Adrenal gland (tissue), 12 donors: ENCODE data around the gene SP100. TPM values are rescaled to one million over a fixed set of nuclear protein-coding genes. Genes with fewer than 3 reads are reported as not detected.
A peak's percentile ranks its signal among the peaks of the same experiment; 100 is the strongest.
"Not testable (repeated sequence)": the region's sequence is repeated elsewhere in the genome, so short reads cannot be mapped to it uniquely, and the experiment has no call there.

Experiments used
- DNase-seq, 7 donors: peaks; one replicate each; pipeline ENCODE4 v3.0.0-alpha.2; 2019 to 2020
- H3K27ac ChIP-seq, 5 donors: fragments of 200-600 bp; sonication (generic) in 4 of 5; 1 replicate in 3 of 5; 2 replicates in 2 of 5; pipeline versions ENCODE4 v1.5.1 to v1.8.0; 2016 to 2020; ENCODE audit warnings: mild to moderate bottlenecking in 1 of 5
- H3K27me3 ChIP-seq: fragments of 200-600 bp; 2 replicates; pipeline ENCODE4 v1.8.0; 2021
- H3K36me3 ChIP-seq, 2 donors: fragments of 200-600 bp; replicated peaks in 1 of 2; 1 replicate in 1 of 2; 2 replicates in 1 of 2; pipeline versions ENCODE4 v1.5.1 to v1.8.0; 2018 to 2022
- H3K4me1 ChIP-seq, 2 donors: fragments of 200-600 bp; replicated peaks in 1 of 2; 1 replicate in 1 of 2; 2 replicates in 1 of 2; pipeline versions ENCODE4 v1.5.1 to v1.8.0; 2018 to 2021
- H3K4me3 ChIP-seq, 4 donors: fragments of 200-600 bp; sonication (generic) in 3 of 4; one replicate each; pipeline ENCODE4 v1.5.1; 2016 to 2018
- H3K9me3 ChIP-seq, 3 donors: fragments of 200-600 bp; sonication (generic) in 1 of 3; replicated peaks in 1 of 3; 1 replicate in 2 of 3; 2 replicates in 1 of 3; pipeline versions ENCODE4 v1.5.1 to v1.8.0; 2016 to 2021
- POLR2A ChIP-seq, 2 donors: fragments of 450-650 bp; IDR thresholded peaks; one replicate each; pipeline ENCODE4 v1.6.1; 2017; ENCODE audit warnings: antibody characterized with exemption in 2 of 2, mild to moderate bottlenecking in 2 of 2, moderate library complexity in 1 of 2
- WGBS, 4 donors: extraction: QIAGEN DNeasy Blood & Tissue Kit in 2 of 4; methylation state at CpG; one replicate each; pipeline versions ENCODE4 v1.1.5 to v1.1.7; 2013 to 2017; 5-methylcytosine and 5-hydroxymethylcytosine counted together
- intact Hi-C, 2 donors: fragments of 100-400 bp; cut with DNase I; formaldehyde crosslinking; loops; one replicate each; pipeline versions ENCODE4 v1.14.1 to v1.15.0; 2022 to 2023
- polyA plus RNA-seq, 3 donors: library from polyadenylated mRNA; stranded (reverse); fragments of 200-250 nt in 2 of 3; fragments of 350-450 nt in 1 of 3; fragmentation: Illumina TruSeq in 1 of 3; extraction: RNeasy Lipid Tissue Mini Kit (QIAGEN cat#74804) in 1 of 3; gene quantifications; one replicate each; pipeline ENCODE4 v1.2.3, GENCODE V29; 2013 to 2014
- total RNA-seq, 9 donors: library from RNA; depleted of rRNA in 4 of 9; stranded (reverse); fragments of >200 nt in 4 of 9; fragments of 120-200 nt in 1 of 9; fragmentation: NEBNext Ultra II Directional in 1 of 9; extraction: Animal tissue kit (Norgen Biotek cat#: 25700) in 1 of 9; gene quantifications; one replicate each; pipeline versions ENCODE4 v1.1.0 to v1.2.4, GENCODE V29; 2013 to 2023
- TF ChIP-seq, protein P1 (sequence below), 6 experiments: fragments of 450-650 bp in 4 of 6; fragments of 200-600 bp in 2 of 6; sonication (generic) in 1 of 6; IDR thresholded peaks; 1 replicate in 5 of 6; 2 replicates in 1 of 6; pipeline versions ENCODE4 v1.5.1 to v1.8.0; 2016 to 2021; ENCODE audit warnings: antibody characterized with exemption in 6 of 6, mild to moderate bottlenecking in 2 of 6, moderate library complexity in 1 of 6
- donor health status: healthy with polysubstance abuse.
- donor health status: Bipolar disorder and iron deficiency.
- donor health status: DM: yes; HTN: yes; CAD: no.
- donor health status: DM: no; HTN: no; CAD: no.
- donor health status: DM: no; HTN: no; CAD: no.
- donor health status: DM: yes; HTN: yes; CAD: no.

Gene SP100
- total and polyA plus RNA-seq, 12 donors = 59.2 to 147 (median 99.9) TPM

DNA sequence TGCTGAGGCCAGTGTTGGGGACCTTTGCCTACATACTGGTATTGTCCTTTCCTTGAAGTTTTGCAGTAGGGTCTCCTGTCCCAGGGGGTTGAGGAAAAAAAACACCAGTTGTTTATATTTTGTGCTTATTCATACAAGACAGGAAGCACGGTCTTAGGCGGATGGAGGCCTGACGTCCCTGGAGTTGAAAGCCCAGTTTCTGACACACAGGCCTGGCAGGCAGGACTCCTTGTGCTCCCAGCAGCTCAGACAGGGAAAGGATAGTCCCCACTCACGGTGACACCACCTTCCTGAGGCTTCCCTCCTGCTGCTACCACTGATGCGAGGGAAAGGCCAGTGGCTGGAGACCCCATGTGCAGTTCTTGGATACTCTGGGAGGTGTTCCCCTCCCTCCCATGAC lies 15.5 kb upstream of the SP100 start:
- H3K4me3 ChIP-seq = no peak overlapping the region
- 53 to 77% (median 74%) methylated on average over 4 to 5 of the region's 5 CpGs for WGBS, 4 donors
- H3K27ac ChIP-seq = no peak overlapping the region
- no peaks in the 10 kb centered on the region for H3K27me3 ChIP-seq
- no peaks in the 10 kb centered on the region for H3K4me1 ChIP-seq
- no peaks in the 10 kb centered on the region for H3K9me3 ChIP-seq
- DNase-seq = no peak
- intact Hi-C loops = no loop called here
- TF ChIP-seq, protein P1, sequence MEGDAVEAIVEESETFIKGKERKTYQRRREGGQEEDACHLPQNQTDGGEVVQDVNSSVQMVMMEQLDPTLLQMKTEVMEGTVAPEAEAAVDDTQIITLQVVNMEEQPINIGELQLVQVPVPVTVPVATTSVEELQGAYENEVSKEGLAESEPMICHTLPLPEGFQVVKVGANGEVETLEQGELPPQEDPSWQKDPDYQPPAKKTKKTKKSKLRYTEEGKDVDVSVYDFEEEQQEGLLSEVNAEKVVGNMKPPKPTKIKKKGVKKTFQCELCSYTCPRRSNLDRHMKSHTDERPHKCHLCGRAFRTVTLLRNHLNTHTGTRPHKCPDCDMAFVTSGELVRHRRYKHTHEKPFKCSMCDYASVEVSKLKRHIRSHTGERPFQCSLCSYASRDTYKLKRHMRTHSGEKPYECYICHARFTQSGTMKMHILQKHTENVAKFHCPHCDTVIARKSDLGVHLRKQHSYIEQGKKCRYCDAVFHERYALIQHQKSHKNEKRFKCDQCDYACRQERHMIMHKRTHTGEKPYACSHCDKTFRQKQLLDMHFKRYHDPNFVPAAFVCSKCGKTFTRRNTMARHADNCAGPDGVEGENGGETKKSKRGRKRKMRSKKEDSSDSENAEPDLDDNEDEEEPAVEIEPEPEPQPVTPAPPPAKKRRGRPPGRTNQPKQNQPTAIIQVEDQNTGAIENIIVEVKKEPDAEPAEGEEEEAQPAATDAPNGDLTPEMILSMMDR (IDR thresholded peaks at IDR 0.05) = no peak
- no peak for TF ChIP-seq POLR2A (IDR thresholded peaks at IDR 0.05)
- H3K36me3 ChIP-seq = peaks cover 0 to 28% of the 10 kb centered on the region in 2 donors

DNA sequence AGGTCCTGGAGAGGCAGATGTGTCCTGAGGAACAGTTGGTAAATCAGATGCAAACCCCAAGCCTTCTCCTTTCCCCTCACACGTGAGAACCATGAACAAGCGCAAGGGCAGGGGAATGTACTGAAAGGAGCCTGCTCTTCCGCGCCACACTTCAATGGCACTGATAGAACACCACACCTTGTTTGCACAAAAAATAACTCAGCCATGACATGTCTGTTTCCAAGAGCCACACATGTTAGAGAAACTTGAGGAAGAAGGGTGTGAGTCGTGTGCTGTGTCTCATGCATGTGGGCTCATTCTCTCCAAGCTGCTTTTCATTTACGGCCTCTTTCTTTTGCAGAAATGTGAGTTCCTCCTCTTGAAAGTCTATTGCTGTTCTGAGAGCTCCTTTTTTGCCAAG lies 15.0 kb upstream of the SP100 start:
- H3K4me3 ChIP-seq, H3K27ac ChIP-seq, H3K27me3 ChIP-seq, H3K9me3 ChIP-seq, H3K4me1 ChIP-seq, DNase-seq, intact Hi-C loops: not testable (repeated sequence)
- 89 to 94% (median 92%) methylated on average over 2 of the region's 6 CpGs for WGBS, 4 donors
- peaks cover 0 to 28% of the 10 kb centered on the region in 2 donors for H3K36me3 ChIP-seq

DNA sequence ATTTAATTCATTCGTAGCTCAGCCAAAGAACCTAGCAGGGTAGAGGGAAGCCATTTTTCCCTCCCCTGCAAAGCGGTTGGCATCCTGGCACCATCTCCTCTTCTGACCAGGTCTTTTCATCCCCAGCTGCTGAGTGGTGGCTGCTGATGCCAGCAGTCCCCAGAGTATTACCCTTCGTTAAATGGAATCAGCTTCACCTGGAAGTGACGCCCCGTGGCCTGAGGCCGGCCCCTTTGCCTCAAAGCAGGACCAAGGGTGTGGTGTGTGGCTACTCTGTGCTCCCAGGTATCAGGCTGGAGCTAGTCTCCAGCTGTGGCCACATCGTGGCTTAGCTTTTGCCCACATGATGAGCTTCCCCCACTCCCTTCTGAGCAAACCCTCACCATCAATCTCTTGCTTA lies 12.3 kb upstream of the SP100 start:
- TF ChIP-seq, protein P1 (IDR thresholded peaks at IDR 0.05) = no peak
- TF ChIP-seq POLR2A (IDR thresholded peaks at IDR 0.05) = no peak
- intact Hi-C loops = no loop called here
- Histone ChIP-seq H3K4me3 (no peak overlapping the region), H3K27ac (no peak overlapping the region), H3K36me3 (peaks cover 0 to 28% of the 10 kb centered on the region in 2 donors), H3K4me1 (peaks cover 0 to 4% of the 10 kb centered on the region in 2 donors), H3K27me3 (no peaks in the 10 kb centered on the region), H3K9me3 (no peaks in the 10 kb centered on the region)
- WGBS, 4 donors = 81 to 100% (median 94%) methylated on average over 7 of the region's 7 CpGs
- no peak for DNase-seq

DNA sequence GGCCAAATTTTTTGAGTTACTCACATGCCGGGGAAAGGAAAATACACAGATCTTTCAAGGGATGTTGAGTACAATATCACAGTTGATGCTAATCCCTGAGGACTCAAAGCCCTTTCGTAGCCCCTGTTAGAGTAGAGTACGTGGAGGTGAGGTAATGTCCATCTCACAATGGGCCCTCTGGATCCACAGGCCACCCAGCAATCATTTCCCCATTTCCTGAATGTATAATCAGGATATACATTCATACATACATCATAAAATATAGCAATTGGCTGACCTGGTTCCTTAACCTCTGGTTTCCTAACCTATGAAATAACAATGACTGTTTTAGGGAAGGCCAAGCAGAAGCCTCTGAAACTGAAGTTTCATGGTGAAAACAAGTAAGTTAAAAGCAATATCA lies 10.2 kb upstream of the SP100 start:
- intact Hi-C loops = no loop called here
- WGBS, 4 donors = 93 to 97% (median 94%) methylated on average over 3 of the region's 3 CpGs
- Histone ChIP-seq H3K27ac (no peak overlapping the region), H3K27me3 (no peaks in the 10 kb centered on the region), H3K4me1 (peaks cover under 1 to 13% of the 10 kb centered on the region in 2 donors), H3K36me3 (peaks cover 0 to 10% of the 10 kb centered on the region in 2 donors), H3K9me3 (no peaks in the 10 kb centered on the region), H3K4me3 (no peak overlapping the region)
- TF ChIP-seq, protein P1 (IDR thresholded peaks at IDR 0.05) = no peak
- no peak for TF ChIP-seq POLR2A (IDR thresholded peaks at IDR 0.05)
- DNase-seq = no peak

DNA sequence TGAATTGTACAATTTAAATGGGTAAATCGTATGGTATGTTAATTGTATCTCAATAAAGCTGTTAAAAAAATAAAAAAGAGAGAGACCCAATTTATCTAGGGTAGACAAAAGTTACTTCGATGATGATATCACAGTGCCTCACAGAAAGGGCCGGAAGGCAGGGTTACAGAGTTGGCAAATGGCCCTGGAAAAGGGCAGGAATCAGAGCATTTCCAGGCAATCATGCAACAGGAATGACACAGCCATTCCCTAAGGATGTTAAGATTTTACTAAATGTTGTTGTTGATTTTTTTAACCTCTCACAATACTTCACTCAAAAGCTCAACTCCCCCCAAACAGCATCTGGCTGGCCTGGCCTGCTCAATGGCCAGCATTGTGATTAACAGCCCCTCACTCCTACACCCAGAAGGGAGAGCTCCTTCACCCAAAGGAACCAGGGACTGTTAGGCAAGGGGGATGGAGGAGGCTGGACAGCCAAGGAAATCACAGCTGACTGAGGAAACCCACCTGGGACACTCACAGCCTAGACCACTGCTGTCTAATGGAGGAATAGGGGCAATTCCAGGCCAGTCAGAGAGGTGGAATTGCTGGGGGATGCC lies 7.7 kb upstream of the SP100 start:
- DNase-seq = peak; percentile 48 to 86 (median 81)
- 28 to 40% (median 36%) methylated on average over 3 of the region's 3 CpGs for WGBS, 4 donors
- Histone ChIP-seq H3K27me3 (no peaks in the 10 kb centered on the region), H3K4me1 (peaks cover 5 to 19% of the 10 kb centered on the region in 2 donors), H3K36me3 (peaks cover 0 to 6% of the 10 kb centered on the region in 2 donors), H3K27ac (peak overlapping the region in 4 of 5 donors; percentile 35 to 85 (median 46)), H3K4me3 (no peak overlapping the region), H3K9me3 (no peaks in the 10 kb centered on the region)
- intact Hi-C loops = no loop called here
- no peak for TF ChIP-seq POLR2A (IDR thresholded peaks at IDR 0.05)
- TF ChIP-seq, protein P1 (IDR thresholded peaks at IDR 0.05) = no peak
